Tibial nerve (tissue), 4 donors: ENCODE measurements around the gene ADAMTS2.

Experiments
- CTCF ChIP-seq, 5 experiments: fragments of 200-600 bp in 3 of 5; fragments of 450-650 bp in 2 of 5; sonication (generic) in 3 of 5; IDR thresholded peaks; one replicate each; pipeline ENCODE4 v1.5.1; 2016 to 2019; ENCODE audit warnings: antibody characterized with exemption in 5 of 5, mild to moderate bottlenecking in 3 of 5, moderate library complexity in 2 of 5
- EP300 ChIP-seq, 2 donors: sonication (generic); formaldehyde crosslinking; IDR thresholded peaks; one replicate each; pipeline ENCODE4 v1.6.1; 2017; ENCODE audit warnings: antibody characterized with exemption in 2 of 2, mild to moderate bottlenecking in 1 of 2
- POLR2A ChIP-seq, 2 donors: fragments of 450-650 bp; IDR thresholded peaks; one replicate each; pipeline ENCODE4 v1.6.1; 2017; ENCODE audit warnings: antibody characterized with exemption in 2 of 2, mild to moderate bottlenecking in 2 of 2, moderate library complexity in 2 of 2

DNA sequence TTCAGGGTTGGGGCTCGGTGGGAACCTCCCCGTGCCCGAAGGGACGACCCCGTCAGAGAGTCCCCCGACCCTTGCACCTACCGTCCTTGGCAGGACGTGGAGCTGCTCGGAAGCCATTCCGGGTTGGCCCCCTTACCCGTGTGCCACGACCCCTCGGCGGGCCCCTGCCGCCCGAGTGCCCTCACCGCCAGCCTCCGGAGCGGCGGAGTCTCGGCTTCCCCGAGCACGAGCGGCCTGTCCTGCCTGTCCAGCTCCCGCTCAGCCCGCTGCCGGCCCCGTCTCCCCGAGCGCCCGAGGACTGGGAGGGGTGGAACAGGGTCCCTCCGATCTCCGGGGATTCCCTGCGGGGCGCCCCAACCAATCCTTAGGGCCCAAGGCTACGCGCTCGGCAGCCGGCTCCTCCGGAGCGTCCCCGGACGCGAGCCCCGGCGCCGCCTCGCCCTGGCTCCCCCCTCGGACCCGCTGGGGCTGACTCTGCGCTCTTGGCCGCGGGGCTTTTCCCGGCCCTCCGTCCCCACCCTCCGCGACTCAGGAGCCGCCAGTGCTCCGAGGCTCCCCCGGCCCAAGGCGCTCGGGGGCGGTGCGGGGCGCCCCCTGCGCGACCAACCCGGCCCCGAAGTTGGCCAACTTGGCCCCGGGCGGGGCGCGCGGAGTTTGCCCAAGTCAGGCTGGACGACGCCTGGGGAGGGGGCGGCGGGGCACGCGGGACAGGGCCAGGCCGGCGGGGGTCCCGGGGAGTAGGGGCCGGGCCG lies 654 bp downstream of the ADAMTS2 start:
- TF ChIP-seq CTCF (IDR thresholded peaks at IDR 0.05), result no peak
- TF ChIP-seq POLR2A (IDR thresholded peaks at IDR 0.05), result no peak
- no peak for TF ChIP-seq EP300 (IDR thresholded peaks at IDR 0.05)
